Ammon's horn (tissue), 1 donor: ENCODE results near the gene PAPOLB.

ENCODE experiments used
- DNase-seq: peaks from one replicate; pipeline ENCODE4 v3.0.0-alpha.2; 2016; ENCODE audit warnings: low spot score

Gene PAPOLB

DNA sequence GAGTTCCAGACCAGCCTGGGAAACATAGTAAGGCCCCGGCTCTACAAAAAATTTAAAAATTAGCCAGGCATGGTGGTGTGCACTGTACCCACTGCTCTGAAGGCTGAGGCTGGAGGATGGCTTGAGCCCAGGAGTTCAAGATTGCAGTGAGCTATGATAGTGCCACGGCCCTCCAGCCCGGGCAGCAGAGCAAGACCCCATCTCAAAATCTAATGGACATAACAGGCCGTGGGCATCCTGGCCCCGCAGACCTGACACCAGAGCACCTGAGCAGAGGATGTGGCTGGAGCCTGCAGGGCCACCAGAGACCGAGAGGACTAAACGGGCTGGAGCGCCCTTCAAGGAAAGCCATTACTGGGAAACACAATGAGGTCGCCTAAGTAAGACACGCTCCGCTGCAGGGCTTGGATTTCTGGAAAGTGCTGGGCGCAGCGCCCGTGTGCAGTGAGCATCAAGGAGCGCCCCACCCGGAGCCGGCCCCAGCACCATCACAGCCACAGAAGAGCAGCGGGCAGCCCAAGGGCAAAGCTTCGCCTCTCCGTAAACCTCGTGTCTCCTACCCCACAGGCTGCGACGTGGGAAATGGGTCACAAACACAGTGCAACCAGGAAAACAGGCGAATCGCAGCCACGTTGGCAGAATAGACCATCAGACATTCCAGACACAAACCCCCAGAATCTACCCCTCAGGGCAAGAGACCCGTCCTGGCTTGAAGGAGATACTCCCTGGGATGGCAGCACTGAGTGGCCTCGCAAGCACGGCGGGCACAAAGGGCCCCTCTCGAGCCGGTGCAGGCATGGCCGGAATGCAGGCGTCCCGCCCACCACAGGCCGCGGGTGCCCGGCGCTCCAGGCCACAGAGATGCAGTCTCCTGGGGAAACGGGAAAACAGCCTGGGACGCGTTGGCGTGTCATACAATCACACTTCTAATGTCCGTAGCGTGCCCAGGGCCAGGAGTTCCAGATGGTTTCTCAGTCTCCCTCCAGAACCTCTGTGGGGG is 16.8 kb upstream of the PAPOLB start:
- DNase-seq = peak; percentile 48

DNA sequence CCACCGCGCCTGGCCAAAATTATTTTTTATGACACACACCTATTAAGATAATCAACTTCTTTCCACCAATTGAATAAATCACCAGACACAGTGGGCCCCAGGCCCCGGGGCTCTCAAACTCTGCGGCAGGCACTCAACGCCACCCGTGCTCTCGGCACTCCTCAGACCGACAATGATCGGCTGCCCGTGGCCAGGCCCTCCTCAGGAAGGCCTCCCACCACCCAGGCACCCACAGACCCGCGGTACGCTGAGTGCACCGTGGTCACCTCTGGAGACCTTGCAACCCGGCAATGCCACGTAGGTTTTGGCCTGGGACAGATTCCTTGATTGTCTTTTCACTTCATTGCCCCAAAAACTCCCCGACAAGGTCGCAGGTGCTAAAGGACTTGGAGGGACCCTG is 14.8 kb upstream of the PAPOLB start:
- no peak for DNase-seq

DNA sequence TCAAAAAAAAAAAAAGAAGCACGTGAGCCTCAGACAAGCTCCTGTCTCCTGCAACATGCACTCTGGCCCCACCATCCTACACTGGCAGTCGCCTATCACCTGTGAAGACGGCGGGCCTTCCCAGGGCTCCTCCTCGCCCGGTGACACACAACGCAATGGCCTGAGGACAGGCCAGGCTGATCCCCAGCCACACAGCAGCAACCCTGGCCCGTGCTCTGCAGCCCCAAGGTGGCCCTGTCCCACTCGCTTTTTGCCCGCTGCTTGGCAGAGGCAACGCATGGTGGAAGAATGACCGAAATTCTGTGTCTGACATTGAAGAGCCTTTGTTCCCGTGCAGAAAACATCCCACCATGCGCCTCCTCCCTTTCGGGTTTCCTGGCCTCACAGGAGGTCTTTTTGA is 13.6 kb upstream of the PAPOLB start:
- no peak for DNase-seq

DNA sequence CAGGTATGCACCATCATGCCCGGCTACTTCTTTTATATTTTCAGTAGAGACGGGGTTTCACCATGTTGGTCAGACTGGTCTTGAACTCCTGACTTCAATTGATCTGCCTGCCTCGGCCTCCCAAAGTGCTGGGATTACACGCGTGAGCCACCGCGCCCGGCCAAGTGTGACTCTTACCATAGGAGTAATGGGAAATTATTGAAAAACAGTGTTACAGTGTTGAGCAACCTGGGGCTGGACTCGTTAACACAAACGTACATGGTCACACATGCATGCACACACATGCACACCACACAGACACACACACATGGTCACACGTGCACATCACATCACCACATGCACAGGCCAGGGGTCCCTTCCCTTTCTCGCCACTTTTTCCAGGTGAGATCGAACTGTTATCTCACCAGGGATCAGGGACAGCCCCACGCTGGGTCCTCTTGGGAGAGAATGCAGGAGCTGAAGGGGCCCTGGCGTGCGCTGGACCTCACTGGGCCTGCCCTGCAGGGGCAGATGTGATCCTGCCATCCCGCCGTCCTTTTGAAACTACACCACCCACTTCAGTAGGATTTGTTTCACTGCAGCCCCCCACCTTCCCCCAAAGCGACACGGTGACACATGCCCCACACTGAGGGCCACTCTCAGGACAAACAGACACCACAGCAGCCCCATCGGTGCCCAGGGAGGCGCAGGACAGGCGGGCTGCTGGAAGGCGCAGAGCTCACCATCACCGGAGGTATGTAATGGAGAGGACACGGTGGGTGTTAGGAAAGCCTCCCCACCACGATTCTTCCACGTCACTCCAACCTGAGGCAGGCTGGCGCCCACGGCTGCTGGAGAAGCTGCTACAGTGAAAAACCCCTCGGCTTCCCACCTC is 11.5 kb upstream of the PAPOLB start:
- no peak for DNase-seq

DNA sequence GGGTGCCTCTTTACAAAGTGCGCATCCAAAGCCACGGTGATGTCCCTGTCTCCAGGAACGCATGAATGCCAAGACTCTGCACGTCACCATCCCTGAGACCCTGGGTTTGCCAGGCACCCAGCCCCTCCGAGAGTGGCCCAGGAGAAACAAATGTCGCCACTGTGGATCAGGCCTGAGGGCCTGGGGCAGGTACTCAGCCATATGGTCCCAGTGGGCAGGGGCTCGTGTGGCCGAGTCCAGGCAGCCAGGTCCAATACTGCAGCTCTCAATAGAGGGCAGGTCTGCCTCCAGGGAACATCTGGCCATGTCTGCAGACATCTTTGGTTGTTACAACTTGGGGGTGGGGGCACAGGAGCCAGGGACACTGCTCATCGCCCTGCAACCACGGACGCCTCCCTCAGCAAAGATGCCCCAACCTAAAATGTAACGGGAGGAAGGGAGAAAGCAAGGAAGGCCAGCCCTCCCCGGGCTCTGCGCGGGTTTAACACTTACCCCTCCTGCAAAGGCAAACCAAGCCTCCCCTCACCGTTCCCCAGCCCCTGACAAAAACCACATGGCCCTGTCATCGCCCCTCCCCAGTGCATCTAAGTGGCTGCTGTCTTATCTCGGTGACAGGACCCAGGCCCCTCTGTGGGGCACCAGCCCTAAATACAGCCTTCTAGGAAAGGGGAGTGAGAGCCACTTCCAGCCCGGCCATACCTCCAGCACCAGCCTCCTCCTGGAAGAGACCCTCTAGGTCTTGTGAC is 10.3 kb upstream of the PAPOLB start:
- DNase-seq = no peak

DNA sequence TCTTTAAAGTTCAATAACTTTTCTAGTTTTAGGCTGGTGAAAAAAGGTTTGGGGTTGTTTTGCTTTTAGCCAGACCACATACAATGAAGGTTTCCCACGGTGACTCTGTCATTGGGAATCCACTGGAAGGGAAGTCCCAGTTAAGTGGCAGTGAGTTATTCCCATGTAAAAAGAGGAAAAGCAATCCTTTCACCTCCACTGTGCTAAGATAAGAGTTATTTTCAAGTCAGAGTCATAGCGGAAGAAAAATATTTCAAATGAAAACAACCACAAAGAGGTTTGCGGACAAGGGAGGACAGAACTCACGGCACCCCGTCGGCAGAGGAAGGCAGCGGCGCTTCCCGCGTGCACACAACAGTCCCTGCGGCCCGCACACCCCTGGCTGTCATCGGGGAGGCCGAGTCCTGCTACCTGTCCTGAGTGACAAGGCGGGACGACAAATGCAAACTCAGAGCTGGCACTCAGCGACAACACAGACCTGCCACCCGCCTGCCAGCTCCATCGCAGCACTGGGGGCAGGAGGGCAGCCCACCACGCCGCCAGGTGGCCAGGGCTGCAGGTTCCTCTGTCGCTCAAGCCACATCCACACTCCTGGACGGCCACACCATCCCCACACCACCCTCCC is 9.3 kb upstream of the PAPOLB start:
- no peak for DNase-seq

DNA sequence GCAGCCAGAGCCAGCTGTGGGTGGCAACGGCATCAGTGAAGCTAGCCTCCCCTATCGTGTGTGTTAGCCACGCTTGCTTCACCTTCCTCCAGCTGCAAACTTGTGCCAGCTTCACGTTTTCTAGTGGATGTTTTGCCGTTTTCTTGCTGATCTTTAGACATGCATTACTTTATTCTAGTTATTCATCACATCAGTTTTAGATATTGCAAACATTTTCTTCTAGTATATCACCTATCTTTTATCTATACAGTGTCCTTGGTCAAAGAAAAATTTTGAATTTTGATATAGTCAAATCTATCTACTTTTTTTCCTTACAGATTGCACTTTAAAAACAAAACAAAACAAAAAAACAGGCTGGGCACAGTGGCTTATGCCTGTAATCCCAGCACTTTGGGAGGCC is 6.7 kb upstream of the PAPOLB start:
- DNase-seq = no peak

DNA sequence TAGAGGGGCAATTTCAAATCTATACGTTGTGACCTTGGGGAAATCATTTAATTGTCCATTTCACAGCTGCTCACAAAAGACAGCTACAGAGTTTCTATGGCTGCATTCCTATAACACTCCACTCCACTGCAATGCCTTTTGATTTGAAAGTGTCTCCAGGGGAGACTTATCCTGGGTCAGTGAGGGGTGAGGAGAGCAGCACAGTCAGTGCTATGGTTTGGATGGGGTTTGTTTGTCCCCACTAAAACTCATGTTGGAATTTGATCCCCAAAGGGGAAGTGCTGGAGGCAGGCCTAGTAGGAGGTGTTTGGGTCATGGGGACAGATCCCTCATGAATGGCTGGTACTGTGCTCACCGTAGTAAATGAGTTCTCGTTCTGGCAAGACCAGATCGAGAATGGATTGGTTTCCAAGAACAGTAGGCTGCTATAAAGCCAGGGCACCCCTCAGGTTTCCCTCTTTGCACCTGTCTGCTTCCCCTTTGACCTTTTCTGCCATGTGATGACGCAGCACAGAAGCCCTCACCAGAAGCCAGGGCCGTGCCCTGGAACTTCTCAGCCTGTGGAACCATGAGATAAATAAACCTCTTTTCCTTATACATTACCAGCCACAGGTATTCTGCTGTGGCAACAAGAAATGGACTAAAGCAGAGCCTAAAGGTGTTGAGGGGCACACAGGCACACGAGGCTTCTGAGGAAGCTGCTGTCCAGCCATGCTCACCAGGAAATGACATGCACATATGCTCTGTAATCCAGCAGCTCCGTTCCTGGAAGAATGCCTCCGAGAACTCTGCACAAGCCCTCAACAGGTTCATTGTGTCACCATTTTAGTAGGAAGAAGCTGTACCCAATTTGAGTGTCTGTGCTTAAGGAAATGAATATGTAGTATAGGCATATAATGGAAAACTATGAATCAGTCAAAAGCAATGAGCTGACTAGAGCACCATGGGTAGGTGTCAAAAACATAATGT is 5.0 kb upstream of the PAPOLB start:
- no peak for DNase-seq

DNA sequence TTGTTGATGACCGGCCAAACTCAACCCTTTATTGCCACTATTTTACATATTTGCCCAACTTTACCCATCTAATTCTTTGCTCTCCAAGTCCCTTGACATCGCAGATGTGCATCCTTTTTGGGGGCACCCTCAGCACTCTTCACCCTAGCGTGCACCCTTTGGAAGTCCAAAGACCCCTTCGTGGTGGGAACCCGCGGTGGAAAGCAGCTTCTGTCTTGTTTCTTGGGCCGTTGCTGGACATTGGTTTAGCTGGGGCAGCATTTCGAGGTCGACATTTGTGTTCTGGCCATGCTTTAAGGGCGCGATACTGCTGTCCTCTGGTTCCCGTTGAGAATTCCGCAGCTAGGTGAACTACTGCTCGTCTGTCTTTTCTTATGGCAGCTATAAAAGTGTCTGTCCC is 326 bp upstream of the PAPOLB start:
- DNase-seq = no peak

DNA sequence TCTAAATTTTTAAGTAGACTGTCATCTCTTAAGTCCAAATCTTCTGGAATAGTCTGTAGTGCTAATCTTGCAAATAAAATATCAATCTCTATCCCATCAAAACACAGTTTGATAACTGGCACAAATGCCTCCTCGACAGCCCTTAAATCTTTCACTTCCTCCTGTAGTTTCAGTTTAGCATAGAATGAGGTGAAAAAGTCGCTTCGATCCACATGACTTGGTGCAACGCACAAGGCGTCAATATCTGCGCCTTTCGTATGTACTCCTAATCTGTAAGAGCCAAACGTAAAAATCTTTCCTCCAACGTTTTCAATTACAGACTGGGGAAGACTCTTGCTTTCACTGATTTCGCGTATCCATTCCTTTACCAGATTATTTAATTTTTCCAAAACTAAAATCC is 603 bp downstream of the PAPOLB start:
- no peak for DNase-seq

DNA sequence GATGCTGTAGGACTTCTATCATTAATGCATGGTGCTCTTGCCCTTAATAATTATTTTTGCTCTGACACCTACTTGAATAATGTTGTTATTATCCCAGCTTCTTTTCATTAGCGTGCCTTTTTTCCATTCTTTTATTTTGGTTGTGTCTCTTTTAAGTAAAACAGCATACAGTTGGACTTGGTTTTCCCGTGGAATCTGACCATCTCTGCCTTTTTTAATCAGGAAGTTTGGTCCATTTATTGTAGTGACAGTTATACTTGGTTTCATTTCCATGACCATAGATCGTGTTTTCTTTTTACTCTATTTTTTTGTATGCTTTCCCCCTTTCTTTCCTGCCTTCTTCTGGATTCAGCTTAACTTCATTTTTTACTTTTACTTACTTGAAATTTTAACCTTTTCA is 4.6 kb downstream of the PAPOLB start:
- no peak for DNase-seq

DNA sequence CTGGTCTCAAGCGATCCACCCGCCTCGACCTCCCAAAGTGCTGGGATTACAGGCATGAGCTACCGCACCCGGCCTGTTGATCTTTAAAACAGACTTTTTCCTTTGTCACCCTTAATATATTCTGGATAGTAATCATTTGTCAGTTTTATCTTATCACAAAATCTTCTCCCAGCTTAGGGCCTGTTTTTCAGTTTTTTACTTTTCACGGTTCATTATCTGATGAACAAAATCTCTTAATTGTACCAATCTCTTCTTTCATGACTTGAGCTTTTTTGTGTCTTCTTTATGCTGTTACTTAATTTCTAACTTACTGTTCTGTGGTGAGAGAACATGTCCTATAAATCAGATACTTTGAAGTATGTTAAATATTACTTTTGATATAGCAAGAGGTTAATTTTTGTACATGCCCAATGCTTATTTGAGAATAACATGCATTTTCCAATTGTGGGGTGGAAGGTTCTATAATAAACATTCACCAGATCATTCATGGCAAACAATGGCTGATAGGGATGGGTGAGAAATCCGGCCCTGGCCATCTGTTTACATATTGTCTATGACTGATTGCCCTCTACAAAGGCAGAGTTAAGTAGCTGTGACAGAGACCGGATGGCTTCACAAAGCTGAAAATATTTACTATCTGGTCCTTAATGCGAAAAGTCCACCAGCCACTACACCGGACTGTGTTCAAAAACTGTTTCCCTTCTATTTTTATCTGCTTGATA is 5.3 kb downstream of the PAPOLB start:
- no peak for DNase-seq

DNA sequence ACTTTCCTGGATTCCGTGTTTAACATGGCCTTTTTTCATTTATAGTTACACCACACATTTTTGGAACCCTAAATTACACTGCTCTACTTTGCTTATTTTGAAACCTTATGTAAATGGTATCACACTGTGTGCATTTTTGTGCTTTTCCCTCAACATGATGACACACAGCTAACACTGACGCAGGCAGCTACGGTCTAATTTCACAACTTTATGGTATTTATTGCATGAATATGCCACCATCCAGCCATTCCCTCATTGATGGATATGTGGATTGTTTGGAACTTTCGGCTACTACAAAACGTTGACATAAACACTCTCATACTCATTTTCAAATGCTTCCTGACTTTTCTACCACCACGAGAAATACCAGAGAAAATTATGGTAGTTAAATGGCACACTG is 6.9 kb downstream of the PAPOLB start:
- DNase-seq = no peak

DNA sequence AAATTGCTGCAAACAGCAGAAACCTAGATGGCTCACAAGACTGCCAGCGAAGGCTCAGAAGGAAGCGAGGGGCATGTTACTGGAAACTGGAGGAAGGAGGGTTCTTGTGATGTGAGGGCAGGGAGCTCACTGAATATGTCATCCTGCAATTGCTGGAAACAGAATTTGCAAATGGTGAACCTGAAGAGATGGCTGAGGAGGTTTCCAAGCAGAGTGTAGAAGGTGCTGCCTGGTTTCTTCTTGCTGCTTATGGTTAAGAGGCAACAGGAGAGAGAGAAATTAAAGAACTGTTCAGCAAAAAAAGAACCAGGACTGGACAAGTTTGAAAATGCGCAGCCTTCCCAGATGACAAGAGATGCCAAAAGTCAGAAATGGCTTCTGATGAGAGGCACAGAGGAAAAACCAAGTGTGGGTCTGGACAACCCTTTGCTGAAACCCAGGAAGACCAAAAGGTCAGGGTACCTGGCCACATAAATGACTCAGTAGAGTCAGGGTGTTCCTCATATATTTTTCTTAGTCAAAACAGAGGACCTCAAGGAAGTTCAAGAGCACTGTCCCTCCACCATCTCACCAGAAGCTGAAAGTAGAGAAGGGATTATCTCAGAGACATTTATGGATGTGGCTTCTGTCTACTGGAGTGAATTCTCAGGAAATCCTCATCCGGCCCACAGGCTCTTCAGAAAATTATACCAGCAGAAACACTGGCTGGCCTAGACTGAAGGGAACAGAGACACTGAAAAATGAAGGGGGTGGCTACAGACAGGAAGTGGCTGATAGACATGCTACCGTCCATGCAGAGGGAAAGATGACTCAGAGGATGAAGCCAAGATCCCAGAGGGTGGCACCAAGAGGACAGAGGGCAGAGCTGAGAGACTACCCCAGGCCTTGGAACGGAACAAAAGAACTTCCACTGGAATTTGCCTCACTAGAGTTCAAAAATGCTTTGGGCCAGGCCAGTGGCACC is 10.1 kb downstream of the PAPOLB start:
- no peak for DNase-seq

DNA sequence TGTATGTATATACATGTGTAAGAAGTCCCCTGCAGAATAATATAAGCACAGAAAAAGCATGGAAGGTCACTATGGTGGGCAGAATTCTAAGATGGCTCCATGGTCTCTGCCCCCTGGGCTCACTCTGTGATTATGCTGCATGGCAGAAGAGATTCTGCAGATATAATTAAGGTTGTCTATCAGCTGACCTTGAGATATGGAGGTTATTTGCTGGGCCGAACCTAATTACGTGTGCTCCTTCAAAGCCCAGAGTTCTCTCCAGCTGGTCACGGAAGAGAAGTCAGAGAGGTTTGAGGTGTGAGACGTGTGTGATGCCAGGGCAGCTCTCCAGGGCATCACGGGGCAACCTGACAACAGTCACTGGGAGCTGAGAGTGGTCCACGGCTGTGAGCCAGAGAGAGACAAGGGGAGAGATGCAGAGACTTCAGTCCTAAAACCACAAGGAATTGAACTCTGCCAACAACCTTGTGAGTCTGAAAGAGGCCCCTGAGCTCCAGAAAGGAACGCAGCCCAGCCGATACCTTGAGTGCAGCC is 11.5 kb downstream of the PAPOLB start:
- DNase-seq = no peak

DNA sequence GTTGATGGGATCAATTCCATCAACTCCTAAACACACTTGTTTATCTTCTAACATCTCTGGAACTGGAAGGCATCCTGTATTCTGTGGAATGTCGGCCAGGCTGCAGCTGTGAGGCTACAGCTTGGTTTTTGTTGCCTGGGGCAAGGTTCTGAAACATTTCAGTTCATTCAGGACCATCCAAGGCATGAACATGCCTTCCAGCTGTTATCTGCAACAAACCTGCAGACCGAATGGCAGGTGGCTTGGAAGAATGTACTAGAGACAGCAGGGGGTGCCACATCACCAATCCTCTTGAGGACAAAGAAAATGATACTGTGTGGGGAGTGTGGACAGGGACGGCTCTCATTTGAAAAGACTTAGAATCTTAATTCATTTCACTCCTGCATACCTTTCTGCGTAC is 12.4 kb downstream of the PAPOLB start:
- DNase-seq = peak; percentile 64

DNA sequence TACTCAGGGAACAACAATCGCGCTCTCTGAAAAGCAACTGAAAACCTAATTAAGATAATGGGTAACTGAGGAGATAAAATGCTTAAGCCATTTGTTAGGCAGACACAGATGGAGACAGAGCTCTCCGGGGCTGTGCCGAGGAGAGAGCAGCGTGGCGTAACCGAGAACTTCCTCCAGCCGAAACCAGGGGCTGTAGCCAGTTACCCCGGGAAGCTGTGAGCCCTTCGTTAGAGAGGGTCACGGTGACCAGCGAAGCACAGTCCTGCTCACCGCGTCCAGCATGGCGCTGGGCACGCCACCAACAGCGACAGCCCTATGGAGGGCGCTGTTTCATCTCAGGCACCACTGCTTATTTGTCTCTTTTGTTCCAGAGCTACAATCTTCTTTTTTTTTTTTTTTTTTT is 16.1 kb downstream of the PAPOLB start:
- DNase-seq = peak; percentile 70

DNA sequence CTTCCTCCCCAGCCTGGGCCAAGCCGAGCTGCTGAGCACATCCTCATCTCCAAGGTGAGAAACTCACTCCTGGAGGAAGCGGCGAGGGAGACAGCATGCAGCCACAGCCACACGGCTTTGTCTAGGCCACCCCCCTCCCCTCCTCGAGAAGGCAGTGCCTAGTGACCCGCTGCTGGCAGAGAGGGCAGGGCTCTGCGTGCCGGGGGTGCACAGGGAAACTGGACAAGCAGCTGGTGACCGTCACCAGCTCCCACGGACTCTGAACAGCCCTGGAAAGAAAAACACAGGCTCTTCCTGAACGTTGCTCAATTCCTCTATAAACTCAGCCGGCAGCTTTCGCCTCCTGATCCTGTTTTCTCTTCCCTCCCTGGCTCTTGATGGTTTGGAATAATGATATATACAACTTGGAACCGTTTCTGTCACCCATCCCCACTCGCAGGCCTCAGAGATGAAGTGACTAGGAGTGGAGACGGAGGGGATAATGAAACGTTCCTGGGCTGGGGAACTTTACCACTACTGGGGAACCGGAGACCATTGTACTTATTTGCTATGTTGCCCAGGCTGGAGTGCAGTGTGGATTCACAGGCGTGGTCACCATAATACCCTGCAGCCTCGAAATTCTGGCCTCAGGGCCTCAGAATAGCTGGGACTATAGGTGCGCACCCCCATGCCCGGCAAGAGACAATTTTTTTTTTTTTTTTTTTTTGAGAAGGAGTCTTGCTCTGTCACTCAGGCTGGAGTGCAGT is 19.3 kb downstream of the PAPOLB start:
- DNase-seq = no peak
